PC-9 (cell line): Measurements from ENCODE around the gene SPEM2.
"Not testable (repeated sequence)": the region's sequence is repeated elsewhere in the genome, so short reads cannot be mapped to it uniquely, and the experiment has no call there.

ENCODE experiments used
- EZH2 ChIP-seq: fragments of 200-600 bp; sonication (generic); IDR thresholded peaks from 2 replicates; pipeline ENCODE4 v1.8.0; 2017; ENCODE audit warnings: antibody characterized with exemption, low read depth
- TF ChIP-seq, protein P1 (sequence below): fragments of 200-600 bp; sonication (generic); conservative IDR thresholded peaks from 2 replicates; pipeline ENCODE4 v1.6.1; 2017; ENCODE audit warnings: mixed run types, antibody characterized with exemption, mild to moderate bottlenecking, moderate library complexity

DNA sequence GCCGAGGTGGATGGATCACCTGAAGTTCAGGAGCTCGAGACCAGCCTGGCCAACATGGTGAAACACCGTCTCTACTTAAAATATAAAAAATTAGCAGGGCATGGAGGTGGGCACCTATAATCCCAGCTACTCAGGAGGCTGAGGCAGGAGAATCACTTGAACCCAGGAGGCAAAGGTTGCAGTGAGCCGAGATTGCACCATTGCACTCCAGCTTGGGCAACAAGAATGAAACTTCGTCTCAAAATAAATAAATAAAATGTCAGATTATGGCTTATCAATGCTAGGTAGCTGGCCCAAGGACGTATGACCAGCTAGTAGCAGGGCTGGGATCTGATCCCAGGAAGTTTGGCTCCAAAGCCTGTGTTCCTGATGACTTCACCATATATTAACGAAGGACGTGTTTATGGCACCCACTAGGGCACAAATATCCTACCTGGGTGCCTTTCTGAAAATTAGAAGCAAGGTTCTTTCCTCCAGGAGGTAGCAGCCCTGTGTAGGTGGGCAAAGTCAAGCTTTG is 45.1 kb downstream of the SPEM2 start:
- not testable (repeated sequence) for TF ChIP-seq EZH2
- TF ChIP-seq, protein P1, sequence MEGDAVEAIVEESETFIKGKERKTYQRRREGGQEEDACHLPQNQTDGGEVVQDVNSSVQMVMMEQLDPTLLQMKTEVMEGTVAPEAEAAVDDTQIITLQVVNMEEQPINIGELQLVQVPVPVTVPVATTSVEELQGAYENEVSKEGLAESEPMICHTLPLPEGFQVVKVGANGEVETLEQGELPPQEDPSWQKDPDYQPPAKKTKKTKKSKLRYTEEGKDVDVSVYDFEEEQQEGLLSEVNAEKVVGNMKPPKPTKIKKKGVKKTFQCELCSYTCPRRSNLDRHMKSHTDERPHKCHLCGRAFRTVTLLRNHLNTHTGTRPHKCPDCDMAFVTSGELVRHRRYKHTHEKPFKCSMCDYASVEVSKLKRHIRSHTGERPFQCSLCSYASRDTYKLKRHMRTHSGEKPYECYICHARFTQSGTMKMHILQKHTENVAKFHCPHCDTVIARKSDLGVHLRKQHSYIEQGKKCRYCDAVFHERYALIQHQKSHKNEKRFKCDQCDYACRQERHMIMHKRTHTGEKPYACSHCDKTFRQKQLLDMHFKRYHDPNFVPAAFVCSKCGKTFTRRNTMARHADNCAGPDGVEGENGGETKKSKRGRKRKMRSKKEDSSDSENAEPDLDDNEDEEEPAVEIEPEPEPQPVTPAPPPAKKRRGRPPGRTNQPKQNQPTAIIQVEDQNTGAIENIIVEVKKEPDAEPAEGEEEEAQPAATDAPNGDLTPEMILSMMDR = not testable (repeated sequence)
